ENCODE measurements around the gene CHKA.
A peak's percentile ranks its signal among the peaks of the same experiment; 100 is the strongest.

The CHKA gene

GRCh38 chr11:68142441-68143309 lies 21.5 kb upstream of the CHKA start:
- no peak for DNase-seq

- peak; percentile 12 for DNase-seq
Measured at GRCh38 chr11:68142028-68142412, 20.8 kb upstream of the CHKA start.

- no peak for DNase-seq
Measured at GRCh38 chr11:68141246-68142027, 20.2 kb upstream of the CHKA start.

- no peak for DNase-seq
Measured at GRCh38 chr11:68140496-68141245, 19.5 kb upstream of the CHKA start.

- no peak for DNase-seq
Measured at GRCh38 chr11:68138237-68138636, 17.0 kb upstream of the CHKA start.

GRCh38 chr11:68137833-68138232 lies 16.6 kb upstream of the CHKA start:
- DNase-seq = no peak

- no peak for DNase-seq
Measured at GRCh38 chr11:68136866-68137265, 15.7 kb upstream of the CHKA start.

- DNase-seq = no peak
Measured at GRCh38 chr11:68135161-68135560, 14.0 kb upstream of the CHKA start.

GRCh38 chr11:68133761-68134160 lies 12.6 kb upstream of the CHKA start:
- DNase-seq = no peak

GRCh38 chr11:68130121-68130520 lies 8.9 kb upstream of the CHKA start:
- no peak for DNase-seq

GRCh38 chr11:68128682-68129327 lies 7.6 kb upstream of the CHKA start:
- DNase-seq = no peak

- DNase-seq = no peak
Measured at GRCh38 chr11:68127714-68128681, 6.8 kb upstream of the CHKA start.

GRCh38 chr11:68125164-68125563 lies 4.0 kb upstream of the CHKA start:
- no peak for DNase-seq

- DNase-seq = no peak
Measured at GRCh38 chr11:68122936-68123539, 1.9 kb upstream of the CHKA start.

- no peak for DNase-seq
Measured at GRCh38 chr11:68120273-68121066, 718 bp downstream of the CHKA start.

GRCh38 chr11:68118706-68119448 lies 2.3 kb downstream of the CHKA start:
- no peak for DNase-seq

GRCh38 chr11:68117853-68118470 lies 3.2 kb downstream of the CHKA start:
- DNase-seq = no peak

GRCh38 chr11:68116974-68117373 lies 4.2 kb downstream of the CHKA start:
- no peak for DNase-seq

- DNase-seq = no peak
Measured at GRCh38 chr11:68116126-68116525, 5.1 kb downstream of the CHKA start.

All from NCI-H2107 (cell line).